IMR-90 (cell line): ENCODE data around the gene EPB41L4A. TPM values are rescaled to one million over a fixed set of nuclear protein-coding genes. Genes with fewer than 3 reads are reported as not detected.

Source experiments
- ATAC-seq: fragments of 200-7000 bp; cut with Tn5 transposase; 2 replicates; pipeline ENCODE4 v1.9.1; 2020; ENCODE audit warnings: low read depth, mild to moderate bottlenecking, moderate library complexity
- BruUV-seq: library from RNA; stranded (reverse); fragments of 400-500 nt; replicated peaks from 2 replicates; lab custom pipeline; 2021; lab: Mats Ljungman, UMichigan
- CTCF ChIA-PET: fragments of 300-600 bp; formaldehyde crosslinking; extraction: SDS; loops from one replicate; lab custom pipeline; 2021; ENCODE audit warnings: antibody characterized with exemption; lab: Yijun Ruan, JAX
- POLR2A ChIA-PET: fragments of 300-600 bp; sonication (Branson Sonifier 250); formaldehyde crosslinking; loops from one replicate; lab custom pipeline; 2022; ENCODE audit warnings: antibody characterized with exemption; ENCODE audit not compliant: unreplicated experiment; lab: Charles Lee
- DNase-seq: peaks from one replicate; pipeline ENCODE4 v3.0.0; 2013
- H2AFZ ChIP-seq: replicated peaks from 2 replicates; pipeline ENCODE3; 2013; ENCODE audit warnings: low read length, mild to moderate bottlenecking; ENCODE audit not compliant: poor library complexity
- H2AK5ac ChIP-seq: 2 replicates; pipeline ENCODE4 v1.6.1; 2013; ENCODE audit warnings: low read depth, low read length, inconsistent platforms
- H2AK9ac ChIP-seq: replicated peaks from 2 replicates; pipeline ENCODE3; 2013; ENCODE audit warnings: mild to moderate bottlenecking, low read depth, low read length, moderate library complexity; ENCODE audit not compliant: poor library complexity
- H2BK120ac ChIP-seq: 2 replicates; pipeline ENCODE4 v1.6.1; 2013; ENCODE audit warnings: low read depth, low read length, inconsistent platforms
- H2BK15ac ChIP-seq: 3 replicates; pipeline ENCODE4 v1.6.1; 2013; ENCODE audit warnings: low read depth, low read length, inconsistent platforms
- H2BK20ac ChIP-seq: 2 replicates; pipeline ENCODE4 v1.6.1; 2013; ENCODE audit warnings: low read depth, mild to moderate bottlenecking, inconsistent platforms, low read length, moderate library complexity
- H2BK5ac ChIP-seq: 2 replicates; pipeline ENCODE4 v1.6.1; 2013; ENCODE audit warnings: mild to moderate bottlenecking, low read depth, low read length, inconsistent platforms; ENCODE audit not compliant: poor library complexity, severe bottlenecking
- H3K14ac ChIP-seq: replicated peaks from 2 replicates; pipeline ENCODE4 v1.6.1; 2013; ENCODE audit warnings: low read depth, low read length, inconsistent platforms
- H3K18ac ChIP-seq: 2 replicates; pipeline ENCODE4 v1.6.1; 2013; ENCODE audit warnings: low read depth, low read length, control low read depth
- H3K23ac ChIP-seq: 2 replicates; pipeline ENCODE4 v1.6.1; 2013; ENCODE audit warnings: low read depth, low read length, inconsistent platforms
- H3K27ac ChIP-seq: 2 replicates; pipeline ENCODE4 v1.5.1; 2013; ENCODE audit warnings: mild to moderate bottlenecking, control low read depth, low read length; ENCODE audit not compliant: insufficient read depth
- H3K27me3 ChIP-seq: 2 replicates; pipeline ENCODE4 v1.6.1; 2013; ENCODE audit warnings: low read length; ENCODE audit not compliant: control insufficient read depth, insufficient read depth
- H3K36me3 ChIP-seq: 2 replicates; pipeline ENCODE4 v1.6.1; 2013; ENCODE audit warnings: low read length, mixed read lengths; ENCODE audit not compliant: control insufficient read depth, insufficient read depth
- H3K4ac ChIP-seq: 2 replicates; pipeline ENCODE4 v1.6.1; 2013; ENCODE audit warnings: low read depth, low read length, inconsistent platforms
- H3K4me1 ChIP-seq: 2 replicates; pipeline ENCODE4 v1.6.1; 2013; ENCODE audit warnings: low read length, mixed read lengths; ENCODE audit not compliant: control insufficient read depth, insufficient read depth
- H3K4me2 ChIP-seq: 2 replicates; pipeline ENCODE4 v1.6.1; 2013; ENCODE audit warnings: low read depth, mild to moderate bottlenecking, control low read depth, low read length, moderate library complexity
- H3K4me3 ChIP-seq: 2 replicates; pipeline ENCODE4 v1.5.1; 2013; ENCODE audit warnings: low read depth, mild to moderate bottlenecking, control low read depth, low read length, moderate library complexity; ENCODE audit not compliant: insufficient read depth
- H3K56ac ChIP-seq: 2 replicates; pipeline ENCODE4 v1.6.1; 2013; ENCODE audit warnings: low read length, inconsistent platforms; ENCODE audit not compliant: insufficient read depth; ENCODE audit errors: extremely low read depth
- H3K79me1 ChIP-seq, 2 experiments: 2 replicates each; pipeline ENCODE4 v1.6.1; 2013; ENCODE audit warnings: low read length in 2 of 2, inconsistent platforms in 1 of 2, low read depth in 1 of 2
- H3K9ac ChIP-seq: 2 replicates; pipeline ENCODE4 v1.6.1; 2013; ENCODE audit warnings: low read depth, low read length, control low read depth
- H3K9me1 ChIP-seq: 2 replicates; pipeline ENCODE4 v1.6.1; 2013; ENCODE audit warnings: low read length, inconsistent platforms; ENCODE audit not compliant: insufficient read depth
- H3K9me3 ChIP-seq: 2 replicates; pipeline ENCODE4 v1.6.1; 2013; ENCODE audit warnings: low read length; ENCODE audit not compliant: control insufficient read depth, insufficient read depth
- H4K20me1 ChIP-seq: 2 replicates; pipeline ENCODE4 v1.6.1; 2013; ENCODE audit warnings: low read length, inconsistent platforms; ENCODE audit not compliant: insufficient read depth
- H4K5ac ChIP-seq: 2 replicates; pipeline ENCODE4 v1.6.1; 2013; ENCODE audit warnings: mild to moderate bottlenecking, low read depth, low read length, control low read depth
- H4K8ac ChIP-seq, 2 experiments: 2 replicates each; pipeline ENCODE4 v1.6.1; 2013; ENCODE audit warnings: low read depth in 2 of 2, low read length in 2 of 2, control low read depth in 1 of 2, inconsistent platforms in 1 of 2
- H4K91ac ChIP-seq: 2 replicates; pipeline ENCODE4 v1.6.1; 2013; ENCODE audit warnings: low read depth, low read length, inconsistent platforms; ENCODE audit not compliant: insufficient read depth
- BHLHE40 ChIP-seq: fragments of 150-350 bp; IDR thresholded peaks from 2 replicates; pipeline ENCODE4 v1.6.1; 2016; ENCODE audit warnings: mild to moderate bottlenecking, low read depth, low read length
- CEBPB ChIP-seq: IDR thresholded peaks from 2 replicates; pipeline ENCODE4 v1.6.1; 2012; ENCODE audit warnings: low read depth, low read length, improper control_type of control experiment
- CHD1 ChIP-seq: IDR thresholded peaks from 2 replicates; pipeline ENCODE4 v1.6.1; 2012; ENCODE audit warnings: low read depth, low read length, improper control_type of control experiment
- CTCF ChIP-seq: conservative IDR thresholded peaks from 2 replicates; pipeline ENCODE4 v1.5.1; 2012; ENCODE audit warnings: mild to moderate bottlenecking, low read depth, low read length, improper control_type of control experiment
- ELK1 ChIP-seq: fragments of 150-350 bp; IDR thresholded peaks from 2 replicates; pipeline ENCODE4 v1.6.1; 2016; ENCODE audit warnings: low read depth, mild to moderate bottlenecking, low read length, moderate library complexity, borderline replicate concordance
- FOS ChIP-seq: fragments of 150-350 bp; IDR thresholded peaks from 2 replicates; pipeline ENCODE4 v1.6.1; 2016; ENCODE audit warnings: low read depth, low read length
- MAFK ChIP-seq: IDR thresholded peaks from 2 replicates; pipeline ENCODE4 v1.6.1; 2012; ENCODE audit warnings: low read depth, low read length, improper control_type of control experiment
- MAZ ChIP-seq: IDR thresholded peaks from 2 replicates; pipeline ENCODE4 v1.6.1; 2012; ENCODE audit warnings: low read depth, mild to moderate bottlenecking, low read length, improper control_type of control experiment, moderate library complexity, borderline replicate concordance
- MXI1 ChIP-seq: IDR thresholded peaks from 2 replicates; pipeline ENCODE4 v1.6.1; 2012; ENCODE audit warnings: low read depth, mild to moderate bottlenecking, low read length, moderate library complexity, borderline replicate concordance
- NFE2L2 ChIP-seq: fragments of 150-350 bp; IDR thresholded peaks from 2 replicates; pipeline ENCODE4 v1.6.1; 2016; ENCODE audit warnings: low read depth, mild to moderate bottlenecking, low read length
- POLR2A ChIP-seq: IDR thresholded peaks from 2 replicates; pipeline ENCODE4 v1.6.1; 2012; ENCODE audit warnings: mild to moderate bottlenecking, low read depth, low read length
- RAD21 ChIP-seq: IDR thresholded peaks from 2 replicates; pipeline ENCODE4 v1.6.1; 2012; ENCODE audit warnings: low read length, improper control_type of control experiment
- RCOR1 ChIP-seq: IDR thresholded peaks from 2 replicates; pipeline ENCODE4 v1.6.1; 2012; ENCODE audit warnings: mild to moderate bottlenecking, low read length, improper control_type of control experiment; ENCODE audit not compliant: insufficient replicate concordance
- RFX5 ChIP-seq: IDR thresholded peaks from 2 replicates; pipeline ENCODE4 v1.8.0; 2012; ENCODE audit warnings: low read depth, mild to moderate bottlenecking, low read length, moderate library complexity
- SMC3 ChIP-seq: fragments of 150-350 bp; IDR thresholded peaks from 2 replicates; pipeline ENCODE4 v1.6.1; 2016; ENCODE audit warnings: low read depth, mild to moderate bottlenecking, antibody characterized with exemption, low read length, moderate library complexity
- WGBS, 2 experiments: methylation state at CpG; one replicate each; pipeline versions ENCODE4 v1.1.5 to v1.1.7; 2013; ENCODE audit warnings: missing lambda C conversion rate in 2 of 2; ENCODE audit not compliant: insufficient read length in 1 of 2; ENCODE audit errors: extremely low coverage in 2 of 2; 5-methylcytosine and 5-hydroxymethylcytosine counted together
- dilution Hi-C: fragments of 300-500 bp; cut with HindIII; formaldehyde crosslinking; loops from one replicate; pipeline ENCODE4 v1.14.3; 2018; ENCODE audit warnings: low sequenced_read_pairs; ENCODE audit not compliant: unreplicated experiment
- in situ Hi-C: fragments of 300-500 bp; cut with MboI; formaldehyde crosslinking; loops from 3 replicates; pipeline ENCODE4 v1.14.3; 2019; ENCODE audit warnings: low sequenced_read_pairs, inconsistent platforms, mixed read lengths
- intact Hi-C: fragments of 100-400 bp; cut with micrococcal nuclease; formaldehyde crosslinking; loops from 2 replicates; pipeline ENCODE4 v1.10.0; 2022
- polyA plus RNA-seq, 3 experiments: library from polyadenylated mRNA; depleted of rRNA; stranded (reverse); fragments of >200 nt; gene quantifications; 2 replicates each; pipeline ENCODE4 v1.2.3, GENCODE V29; 2012; ENCODE audit warnings: low replicate concordance in 1 of 3
- total RNA-seq: library from RNA; depleted of rRNA; stranded (reverse); fragments of >200 nt; gene quantifications from 2 replicates; pipeline ENCODE4 v1.2.3, GENCODE V29; 2012
- TF ChIP-seq, protein P1 (sequence below): fragments of 150-350 bp; IDR thresholded peaks from 2 replicates; pipeline ENCODE4 v1.6.1; 2017; ENCODE audit warnings: mild to moderate bottlenecking, antibody characterized with exemption, low read length, low read depth

Gene EPB41L4A
- total and polyA plus RNA-seq, 2 of the 4 experiments (the other 2 are of a cell fraction), result under 0.01 to 0.02 TPM

- Histone ChIP-seq H3K56ac (no peak overlapping the region), H3K9ac (no peak overlapping the region), H3K36me3 (no peaks in the 10 kb centered on the region), H3K4me2 (no peak overlapping the region), H4K5ac (no peak overlapping the region), H3K27ac (no peak overlapping the region), H4K91ac (no peak overlapping the region), H2AK5ac (no peak overlapping the region), H2AK9ac (no peak overlapping the region), H4K8ac (no peak overlapping the region), H2AFZ (no peak overlapping the region), H3K4me1 (no peaks in the 10 kb centered on the region), H3K4ac (no peak overlapping the region), H3K14ac (no peak overlapping the region), H3K9me3 (no peaks in the 10 kb centered on the region), H4K20me1 (no peaks in the 10 kb centered on the region), H2BK20ac (no peak overlapping the region), H2BK5ac (no peak overlapping the region), H3K4me3 (no peak overlapping the region), H3K79me1 (no peaks in the 10 kb centered on the region), H2BK15ac (no peak overlapping the region), H3K9me1 (no peaks in the 10 kb centered on the region), H2BK120ac (no peak overlapping the region), H3K18ac (no peak overlapping the region), H3K23ac (no peak overlapping the region), H3K27me3 (no peaks in the 10 kb centered on the region)
- DNase-seq, result no peak
- POLR2A ChIA-PET, result no interaction called here
- intact Hi-C loops (no loop called here), in situ Hi-C loops (no loop called here), dilution Hi-C loops (no loop called here)
- CTCF ChIA-PET, result no interaction called here
- no peak for ATAC-seq
- BruUV-seq, result no TSS peak
- no CpG with 5 or more reads among the region's 3 CpGs for WGBS, 2 experiments
- TF ChIP-seq CEBPB, result no peak
- TF ChIP-seq RCOR1, result no peak
- TF ChIP-seq MAFK, result no peak
- TF ChIP-seq, protein P1, sequence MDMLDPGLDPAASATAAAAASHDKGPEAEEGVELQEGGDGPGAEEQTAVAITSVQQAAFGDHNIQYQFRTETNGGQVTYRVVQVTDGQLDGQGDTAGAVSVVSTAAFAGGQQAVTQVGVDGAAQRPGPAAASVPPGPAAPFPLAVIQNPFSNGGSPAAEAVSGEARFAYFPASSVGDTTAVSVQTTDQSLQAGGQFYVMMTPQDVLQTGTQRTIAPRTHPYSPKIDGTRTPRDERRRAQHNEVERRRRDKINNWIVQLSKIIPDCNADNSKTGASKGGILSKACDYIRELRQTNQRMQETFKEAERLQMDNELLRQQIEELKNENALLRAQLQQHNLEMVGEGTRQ, result no peak
- TF ChIP-seq CHD1, result no peak
- TF ChIP-seq MAZ, result no peak
- TF ChIP-seq CTCF, result no peak
- no peak for TF ChIP-seq NFE2L2
- no peak for TF ChIP-seq BHLHE40
- no peak for TF ChIP-seq RAD21
- no peak for TF ChIP-seq SMC3
- TF ChIP-seq ELK1, result no peak
- TF ChIP-seq FOS, result no peak
- TF ChIP-seq POLR2A, result no peak
- no peak for TF ChIP-seq RFX5
- TF ChIP-seq MXI1, result no peak
These were observed 72.5 kb downstream of the EPB41L4A start for GRCh38 chr5:112346411-112347044.
